Omental fat pad (tissue), 4 donors: ENCODE data around the gene SHC4. TPM values are rescaled to one million over a fixed set of nuclear protein-coding genes. Genes with fewer than 3 reads are reported as not detected.

Experiments used
- ATAC-seq: fragments of 150-250 bp; one replicate; pipeline ENCODE4 v1.9.1; 2016; ENCODE audit warnings: mild to moderate bottlenecking, moderate library complexity; ENCODE audit not compliant: low FRiP score
- DNase-seq: peaks from one replicate; pipeline ENCODE4 v3.0.0-alpha.2; 2019; ENCODE audit warnings: low spot score
- total RNA-seq, 4 donors: library from RNA; depleted of rRNA; stranded (reverse); fragments of >200 nt; gene quantifications; one replicate each; pipeline ENCODE4 v1.1.0, GENCODE V29; 2016
- TF ChIP-seq, protein P1 (sequence below), 3 donors: fragments of 450-650 bp; IDR thresholded peaks; one replicate each; pipeline ENCODE4 v1.5.1; 2016 to 2017; ENCODE audit warnings: antibody characterized with exemption in 3 of 3, mild to moderate bottlenecking in 3 of 3, moderate library complexity in 2 of 3

Gene SHC4
- total RNA-seq, 4 donors from 2014 or later, result 0.48 to 2.2 (median 1.2) TPM; not detected in 1

DNA sequence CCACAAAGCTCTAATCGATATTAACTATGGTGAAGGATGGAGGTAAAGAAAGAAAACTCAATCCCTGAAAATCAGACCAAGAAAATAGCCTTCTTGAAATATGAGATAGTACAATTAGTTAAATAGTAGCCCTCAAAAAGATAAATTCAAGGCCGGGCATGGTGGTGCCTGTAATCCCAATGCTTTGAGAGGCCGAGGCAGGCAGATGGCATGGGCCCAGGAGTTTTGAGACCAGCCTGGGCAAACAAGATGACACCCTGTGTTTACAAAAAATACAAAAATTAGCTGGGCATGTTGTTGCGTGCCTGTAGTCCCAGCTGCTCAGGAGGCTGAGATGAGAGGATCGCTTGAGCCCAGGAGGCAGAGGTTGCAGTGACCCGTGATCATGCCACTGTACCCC is 121.2 kb downstream of the SHC4 start:
- TF ChIP-seq, protein P1, sequence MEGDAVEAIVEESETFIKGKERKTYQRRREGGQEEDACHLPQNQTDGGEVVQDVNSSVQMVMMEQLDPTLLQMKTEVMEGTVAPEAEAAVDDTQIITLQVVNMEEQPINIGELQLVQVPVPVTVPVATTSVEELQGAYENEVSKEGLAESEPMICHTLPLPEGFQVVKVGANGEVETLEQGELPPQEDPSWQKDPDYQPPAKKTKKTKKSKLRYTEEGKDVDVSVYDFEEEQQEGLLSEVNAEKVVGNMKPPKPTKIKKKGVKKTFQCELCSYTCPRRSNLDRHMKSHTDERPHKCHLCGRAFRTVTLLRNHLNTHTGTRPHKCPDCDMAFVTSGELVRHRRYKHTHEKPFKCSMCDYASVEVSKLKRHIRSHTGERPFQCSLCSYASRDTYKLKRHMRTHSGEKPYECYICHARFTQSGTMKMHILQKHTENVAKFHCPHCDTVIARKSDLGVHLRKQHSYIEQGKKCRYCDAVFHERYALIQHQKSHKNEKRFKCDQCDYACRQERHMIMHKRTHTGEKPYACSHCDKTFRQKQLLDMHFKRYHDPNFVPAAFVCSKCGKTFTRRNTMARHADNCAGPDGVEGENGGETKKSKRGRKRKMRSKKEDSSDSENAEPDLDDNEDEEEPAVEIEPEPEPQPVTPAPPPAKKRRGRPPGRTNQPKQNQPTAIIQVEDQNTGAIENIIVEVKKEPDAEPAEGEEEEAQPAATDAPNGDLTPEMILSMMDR (IDR thresholded peaks at IDR 0.05), result no peak
- ATAC-seq (no peak), DNase-seq (no peak)

DNA sequence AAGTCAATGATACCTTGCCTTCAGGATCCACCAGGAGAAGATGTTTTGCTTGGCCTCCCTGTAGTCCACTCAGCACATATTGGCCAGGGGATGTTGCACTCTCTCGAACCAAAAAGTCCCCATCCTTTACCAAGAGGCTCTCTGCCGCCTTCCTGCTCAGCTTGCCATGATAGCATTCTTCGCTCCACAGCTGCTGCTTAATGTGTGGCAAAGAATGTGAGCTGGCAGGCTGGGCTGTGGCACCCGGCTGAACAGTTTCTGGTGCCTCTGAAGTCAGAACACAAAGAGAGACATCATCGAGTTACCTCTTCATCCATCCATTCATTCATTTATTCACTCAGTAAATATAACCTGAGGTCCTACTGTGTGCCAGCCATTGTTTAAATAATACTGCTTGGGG is 129.0 kb downstream of the SHC4 start:
- TF ChIP-seq, protein P1 (IDR thresholded peaks at IDR 0.05), result no peak
- ATAC-seq, result no peak
- DNase-seq, result no peak

DNA sequence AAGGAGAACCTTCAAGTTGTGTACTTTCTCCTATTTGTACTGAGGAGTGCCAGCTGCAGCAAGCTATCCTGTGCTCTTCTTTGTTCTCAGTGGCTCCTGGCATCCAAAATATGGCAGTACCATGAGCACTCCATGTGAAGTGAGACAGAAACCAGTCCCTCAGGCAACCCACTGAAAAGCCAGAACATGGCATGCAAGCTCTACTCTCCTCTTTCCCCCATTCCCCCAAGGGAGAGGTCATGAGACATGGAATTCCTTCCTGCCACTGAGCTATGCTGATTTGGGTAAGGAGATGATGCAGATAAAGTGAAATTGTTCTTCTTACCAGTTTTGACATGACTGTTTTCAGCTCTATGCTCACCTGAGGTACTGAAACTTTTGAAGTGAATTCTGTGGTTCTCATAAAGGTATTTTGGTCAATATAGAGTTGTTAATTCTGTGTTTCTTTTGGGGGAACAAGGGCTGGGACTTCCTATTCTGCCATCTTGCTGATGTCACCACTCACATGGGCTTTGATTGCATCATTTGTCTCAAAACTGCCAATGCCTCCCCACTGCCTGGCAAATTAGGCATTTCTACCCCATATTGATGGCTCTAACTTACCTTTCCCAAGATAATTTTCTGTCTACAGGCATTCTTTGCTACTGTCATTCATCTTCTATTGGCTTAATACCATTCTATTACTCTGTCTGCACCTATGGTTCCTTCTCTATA is 130.0 kb downstream of the SHC4 start:
- ATAC-seq, result no peak
- TF ChIP-seq, protein P1 (IDR thresholded peaks at IDR 0.05), result no peak

DNA sequence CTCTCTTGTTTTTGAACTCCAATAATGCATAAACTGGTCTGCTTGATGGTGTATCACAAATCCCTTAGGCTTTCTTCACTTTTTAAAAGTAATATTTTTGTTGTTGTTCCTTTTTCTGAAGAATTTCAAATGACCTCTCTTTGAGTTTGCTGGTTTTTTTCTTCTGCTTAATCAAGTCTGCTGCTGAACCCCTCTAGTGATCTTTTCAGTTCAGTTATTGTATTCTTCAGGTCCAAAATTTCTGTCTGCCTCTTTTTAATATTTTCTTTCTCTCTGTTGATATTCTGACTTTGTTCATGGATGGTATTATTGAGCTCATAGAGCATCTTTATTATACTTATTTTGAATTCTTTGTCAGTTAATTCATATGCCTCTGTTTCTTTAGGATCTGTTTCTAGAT is 131.1 kb downstream of the SHC4 start:
- TF ChIP-seq, protein P1 (IDR thresholded peaks at IDR 0.05), result no peak
- DNase-seq (no peak), ATAC-seq (no peak)

More for the DNA sequence above, 130.0 kb downstream of the SHC4 start:
- no peak for DNase-seq

DNA sequence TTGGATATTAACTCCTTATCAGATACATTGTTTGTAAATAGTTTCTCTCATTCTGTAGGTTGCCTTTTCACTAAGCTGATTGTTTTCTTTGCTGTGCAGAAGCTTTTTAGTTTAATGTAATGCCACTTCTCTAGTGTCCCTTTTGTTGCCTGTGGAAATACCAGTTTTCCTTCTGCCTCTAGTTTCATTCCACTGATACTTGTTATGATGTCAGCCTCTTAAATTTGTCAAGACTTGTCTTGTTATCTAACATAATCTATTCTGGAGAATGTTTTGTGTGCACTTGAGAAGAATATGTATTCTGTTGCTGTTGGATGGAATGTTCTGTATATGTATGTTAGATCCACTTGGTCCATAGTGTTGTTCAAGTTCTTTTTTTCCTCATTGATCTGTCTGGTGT is 134.8 kb downstream of the SHC4 start:
- no peak for ATAC-seq
- TF ChIP-seq, protein P1 (IDR thresholded peaks at IDR 0.05), result no peak
- no peak for DNase-seq

DNA sequence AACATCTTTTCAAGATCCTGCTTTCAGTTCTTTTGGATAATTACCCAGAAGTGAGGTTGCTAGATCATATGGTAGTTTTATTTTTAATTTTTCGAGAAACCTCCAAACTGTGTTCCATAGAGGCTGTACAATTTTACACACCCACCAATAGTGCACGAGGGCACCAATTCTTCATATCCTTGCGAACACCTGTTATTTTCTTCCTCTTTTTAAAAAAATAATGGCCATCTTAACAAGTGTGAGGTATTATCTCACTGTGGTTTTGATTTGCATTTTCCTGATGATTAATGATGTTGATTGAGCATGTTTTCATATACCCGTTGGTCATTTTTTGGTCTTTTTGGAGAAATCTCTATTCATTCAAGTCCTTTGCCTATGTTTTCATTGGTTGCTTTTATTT is 135.2 kb downstream of the SHC4 start:
- TF ChIP-seq, protein P1 (IDR thresholded peaks at IDR 0.05), result no peak
- DNase-seq, result no peak
- no peak for ATAC-seq

DNA sequence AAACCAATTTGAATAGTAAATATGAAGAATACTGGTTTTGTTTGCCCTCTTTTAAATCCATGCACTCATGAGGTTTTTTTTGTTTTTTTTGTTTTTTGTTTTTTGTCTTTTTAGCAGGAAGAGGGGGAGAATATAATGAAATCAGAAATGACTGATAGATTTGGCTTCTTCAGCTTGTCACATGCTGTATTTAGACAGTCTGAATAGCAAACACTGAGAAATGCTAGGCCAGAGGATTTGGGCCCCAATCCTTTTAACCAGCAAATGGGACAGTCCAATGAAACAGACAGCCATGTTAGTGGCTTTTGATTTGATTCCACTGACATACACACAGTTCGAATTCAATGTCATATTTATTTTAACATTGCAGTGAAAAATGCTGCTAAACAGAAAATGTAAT is 138.6 kb downstream of the SHC4 start:
- ATAC-seq (no peak), DNase-seq (no peak)
- TF ChIP-seq, protein P1 (IDR thresholded peaks at IDR 0.05), result no peak
